ENCODE results near the gene ZFPM1. TPM values are rescaled to one million over a fixed set of nuclear protein-coding genes. Genes with fewer than 3 reads are reported as not detected.

ZFPM1 gene
- total and polyA plus RNA-seq, 12 donors: 0.37 to 23.8 (median 3.5) TPM

DNA sequence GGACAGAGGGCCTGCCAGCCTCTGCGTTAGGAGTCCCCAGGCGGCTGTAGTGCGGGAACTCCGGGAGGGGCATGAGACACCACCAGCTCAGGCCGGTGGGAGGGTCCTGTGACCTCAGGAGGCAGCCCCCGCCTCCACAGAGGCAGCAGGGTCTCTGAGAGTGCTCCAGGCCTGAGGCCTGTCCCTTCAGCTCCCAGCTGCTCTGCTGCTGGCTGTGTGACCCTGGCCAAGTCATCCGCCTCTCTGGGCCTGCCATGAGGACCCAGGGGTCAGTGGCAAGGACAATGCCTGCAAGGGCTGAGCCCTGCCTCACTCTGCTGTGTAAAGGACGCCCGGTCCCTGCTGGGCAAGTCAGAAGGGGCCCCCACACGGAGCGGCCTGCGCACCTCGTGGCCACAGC is 27.1 kb upstream of the ZFPM1 start:
- Histone ChIP-seq H3K27me3 (peaks cover under 1% of the 10 kb centered on the region), H3K9me3 (replicated peaks in 1 of 3) (no peaks in the 10 kb centered on the region), H3K4me1 (replicated peaks in 1 of 2) (peaks cover 7 to 10% of the 10 kb centered on the region in 2 donors), H3K27ac (no peak overlapping the region), H3K36me3 (replicated peaks in 1 of 2) (no peaks in the 10 kb centered on the region), H3K4me3 (no peak overlapping the region)
- 92 to 97% (median 97%) methylated on average over 6 to 13 of the region's 13 CpGs; no CpG with 5 or more reads in 1 of the 4 donors for WGBS, 4 donors
- TF ChIP-seq POLR2A (IDR thresholded peaks at IDR 0.05) (no peak), CTCF (IDR thresholded peaks at IDR 0.05) (no peak)
- intact Hi-C loops (cut with DNase I): no loop called here
- no peak for DNase-seq

- Histone ChIP-seq H3K4me1 (replicated peaks in 1 of 2) (peaks cover 7 to 10% of the 10 kb centered on the region in 2 donors), H3K4me3 (no peak overlapping the region), H3K27me3 (peaks cover 8% of the 10 kb centered on the region), H3K9me3 (replicated peaks in 1 of 3) (no peaks in the 10 kb centered on the region), H3K36me3 (replicated peaks in 1 of 2) (no peaks in the 10 kb centered on the region), H3K27ac (no peak overlapping the region)
- 94 to 100% (median 96%) methylated on average over 5 to 19 of the region's 19 CpGs for WGBS, 4 donors
- DNase-seq: no peak
- intact Hi-C loops (cut with DNase I): no loop called here
- TF ChIP-seq POLR2A (IDR thresholded peaks at IDR 0.05) (no peak), CTCF (IDR thresholded peaks at IDR 0.05) (no peak)
Observed at GRCh38 chr16:88427376-88427775, 25.7 kb upstream of the ZFPM1 start.

DNA sequence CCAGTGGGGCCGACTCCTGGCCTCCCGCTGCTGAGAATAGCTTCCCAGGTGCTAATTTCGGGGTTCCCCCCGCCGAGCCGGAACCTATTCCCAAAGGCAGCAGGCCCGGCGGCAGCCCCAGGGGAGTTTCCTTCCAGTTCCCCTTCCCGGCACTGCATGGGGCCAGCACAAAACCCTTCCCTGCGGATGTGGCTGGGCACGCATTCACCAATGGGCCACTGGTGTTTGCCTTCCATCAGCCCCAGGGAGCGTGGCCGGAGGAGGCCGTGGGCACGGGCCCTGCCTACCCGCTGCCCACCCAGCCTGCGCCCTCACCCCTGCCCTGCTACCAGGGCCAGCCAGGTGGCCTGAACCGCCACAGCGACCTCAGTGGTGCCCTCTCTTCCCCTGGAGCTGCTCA is 24.9 kb upstream of the ZFPM1 start:
- H3K36me3 ChIP-seq (replicated peaks in 1 of 2): no peaks in the 10 kb centered on the region
- H3K27me3 ChIP-seq: peaks cover 12% of the 10 kb centered on the region
- intact Hi-C loops (cut with DNase I): no loop called here
- H3K4me1 ChIP-seq (replicated peaks in 1 of 2): peaks cover 7 to 10% of the 10 kb centered on the region in 2 donors
- no peak overlapping the region for H3K27ac ChIP-seq
- WGBS, 4 donors: 94 to 100% (median 96%) methylated on average over 2 to 19 of the region's 19 CpGs
- DNase-seq: no peak
- no peak for TF ChIP-seq CTCF (IDR thresholded peaks at IDR 0.05)
- TF ChIP-seq POLR2A (IDR thresholded peaks at IDR 0.05): no peak
- H3K4me3 ChIP-seq: no peak overlapping the region
- no peaks in the 10 kb centered on the region for H3K9me3 ChIP-seq (replicated peaks in 1 of 3)

- TF ChIP-seq POLR2A (IDR thresholded peaks at IDR 0.05) (no peak), CTCF (IDR thresholded peaks at IDR 0.05) (no peak)
- H3K27ac ChIP-seq: no peak overlapping the region
- H3K27me3 ChIP-seq: peaks cover 12% of the 10 kb centered on the region
- intact Hi-C loops (cut with DNase I): no loop called here
- H3K36me3 ChIP-seq (replicated peaks in 1 of 2): no peaks in the 10 kb centered on the region
- no peak for DNase-seq
- H3K4me1 ChIP-seq (replicated peaks in 1 of 2): peaks cover 7 to 10% of the 10 kb centered on the region in 2 donors
- WGBS, 4 donors: 78 to 98% (median 85%) methylated on average over 5 to 34 of the region's 34 CpGs
- no peak overlapping the region for H3K4me3 ChIP-seq
- no peaks in the 10 kb centered on the region for H3K9me3 ChIP-seq (replicated peaks in 1 of 3)
Observed at GRCh38 chr16:88428616-88429386, 24.3 kb upstream of the ZFPM1 start.
